ENCODE measurements around the gene NTRK3. TPM values are rescaled to one million over a fixed set of nuclear protein-coding genes. Genes with fewer than 3 reads are reported as not detected.

NTRK3 gene
- total RNA-seq, 6 experiments from 2014 or later = 0.35 to 0.75 (median 0.46) TPM

GRCh38 chr15:87907676-87908446 is 348.7 kb downstream of the NTRK3 start:
- no peak overlapping the region for H3K4me3 ChIP-seq
- no peak overlapping the region for H3K27ac ChIP-seq
- 42% methylated on average over 6 of the region's 8 CpGs for WGBS (ENCODE audit: insufficient coverage, low coverage, low lambda C conversion rate, missing lambda C conversion rate)
- TF ChIP-seq, protein P1, sequence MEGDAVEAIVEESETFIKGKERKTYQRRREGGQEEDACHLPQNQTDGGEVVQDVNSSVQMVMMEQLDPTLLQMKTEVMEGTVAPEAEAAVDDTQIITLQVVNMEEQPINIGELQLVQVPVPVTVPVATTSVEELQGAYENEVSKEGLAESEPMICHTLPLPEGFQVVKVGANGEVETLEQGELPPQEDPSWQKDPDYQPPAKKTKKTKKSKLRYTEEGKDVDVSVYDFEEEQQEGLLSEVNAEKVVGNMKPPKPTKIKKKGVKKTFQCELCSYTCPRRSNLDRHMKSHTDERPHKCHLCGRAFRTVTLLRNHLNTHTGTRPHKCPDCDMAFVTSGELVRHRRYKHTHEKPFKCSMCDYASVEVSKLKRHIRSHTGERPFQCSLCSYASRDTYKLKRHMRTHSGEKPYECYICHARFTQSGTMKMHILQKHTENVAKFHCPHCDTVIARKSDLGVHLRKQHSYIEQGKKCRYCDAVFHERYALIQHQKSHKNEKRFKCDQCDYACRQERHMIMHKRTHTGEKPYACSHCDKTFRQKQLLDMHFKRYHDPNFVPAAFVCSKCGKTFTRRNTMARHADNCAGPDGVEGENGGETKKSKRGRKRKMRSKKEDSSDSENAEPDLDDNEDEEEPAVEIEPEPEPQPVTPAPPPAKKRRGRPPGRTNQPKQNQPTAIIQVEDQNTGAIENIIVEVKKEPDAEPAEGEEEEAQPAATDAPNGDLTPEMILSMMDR (IDR thresholded peaks at IDR 0.05) = no peak
- no peak for TF ChIP-seq POLR2A (IDR thresholded peaks at IDR 0.05)
- no peaks in the 10 kb centered on the region for H3K9me3 ChIP-seq
- no peaks in the 10 kb centered on the region for H3K27me3 ChIP-seq
- H3K4me1 ChIP-seq = no peaks in the 10 kb centered on the region
- no peak for ATAC-seq
- intact Hi-C loops (cut with DNase I) = no loop called here
- no peak for DNase-seq
- no peaks in the 10 kb centered on the region for H3K36me3 ChIP-seq

- 38% methylated on average over 6 of the region's 6 CpGs for WGBS (ENCODE audit: insufficient coverage, low coverage, low lambda C conversion rate, missing lambda C conversion rate)
Observed at GRCh38 chr15:87906444-87906843, 350.1 kb downstream of the NTRK3 start.

GRCh38 chr15:87902772-87903426 is 353.6 kb downstream of the NTRK3 start:
- ATAC-seq (peak in 1 of 4 donors; percentile 32), DNase-seq (no peak)
- no peaks in the 10 kb centered on the region for H3K4me1 ChIP-seq
- no peaks in the 10 kb centered on the region for H3K9me3 ChIP-seq
- 52% methylated on average over 10 of the region's 10 CpGs for WGBS (ENCODE audit: insufficient coverage, low coverage, low lambda C conversion rate, missing lambda C conversion rate)
- H3K27ac ChIP-seq = no peak overlapping the region
- TF ChIP-seq POLR2A (IDR thresholded peaks at IDR 0.05) = no peak
- TF ChIP-seq, protein P1 (IDR thresholded peaks at IDR 0.05) = no peak
- H3K27me3 ChIP-seq = no peaks in the 10 kb centered on the region
- intact Hi-C loops (cut with DNase I) = no loop called here
- H3K4me3 ChIP-seq = no peak overlapping the region
- no peaks in the 10 kb centered on the region for H3K36me3 ChIP-seq

More at GRCh38 chr15:87906444-87906843, 350.1 kb downstream of the NTRK3 start:
- ATAC-seq (no peak), DNase-seq (no peak)
- intact Hi-C loops (cut with DNase I) = no loop called here
- no peaks in the 10 kb centered on the region for H3K9me3 ChIP-seq
- H3K36me3 ChIP-seq = no peaks in the 10 kb centered on the region
- no peaks in the 10 kb centered on the region for H3K4me1 ChIP-seq
- no peak for TF ChIP-seq POLR2A (IDR thresholded peaks at IDR 0.05)
- TF ChIP-seq, protein P1 (IDR thresholded peaks at IDR 0.05) = no peak
- H3K4me3 ChIP-seq = no peak overlapping the region
- H3K27ac ChIP-seq = no peak overlapping the region
- H3K27me3 ChIP-seq = no peaks in the 10 kb centered on the region

DNA sequence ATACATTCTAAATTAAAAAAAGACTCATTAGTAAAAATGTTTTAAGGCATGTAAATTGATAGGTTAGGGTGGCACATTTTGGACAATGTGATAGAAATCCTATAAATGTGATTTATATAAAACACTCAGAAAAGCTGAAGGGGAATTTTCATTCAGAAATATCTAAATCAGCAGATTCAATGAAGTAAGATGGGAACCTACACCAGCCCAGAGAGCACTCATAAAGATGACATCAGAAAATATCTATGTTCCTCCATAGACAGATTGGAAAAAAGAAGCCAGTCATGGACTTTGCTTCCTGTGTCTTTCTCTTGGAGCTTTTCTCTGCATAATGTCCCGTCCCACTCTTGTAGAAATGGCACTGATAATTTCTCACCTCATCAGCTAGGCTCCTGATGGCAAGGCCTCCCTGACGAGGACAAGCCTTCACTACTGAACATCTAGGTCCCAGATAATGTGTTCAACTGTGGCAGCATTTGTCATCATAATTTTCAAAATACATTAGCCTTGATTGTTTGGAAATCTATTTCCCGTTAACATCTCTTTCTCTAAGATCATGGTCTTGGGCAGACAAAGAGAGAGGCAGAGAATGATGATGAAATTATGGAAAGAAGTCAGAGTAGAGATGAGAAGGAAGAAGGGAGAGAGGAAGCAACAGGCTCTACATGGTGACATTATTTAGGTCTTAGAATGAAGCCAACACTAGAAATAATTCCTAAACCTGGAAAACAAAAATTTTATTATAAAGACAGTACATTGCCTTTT is 354.4 kb downstream of the NTRK3 start:
- no peaks in the 10 kb centered on the region for H3K27me3 ChIP-seq
- H3K9me3 ChIP-seq = no peaks in the 10 kb centered on the region
- TF ChIP-seq POLR2A (IDR thresholded peaks at IDR 0.05) = no peak
- TF ChIP-seq, protein P1 (IDR thresholded peaks at IDR 0.05) = no peak
- no peak overlapping the region for H3K27ac ChIP-seq
- H3K36me3 ChIP-seq = no peaks in the 10 kb centered on the region
- intact Hi-C loops (cut with DNase I) = no loop called here
- 19% methylated on average over 3 of the region's 3 CpGs for WGBS (ENCODE audit: insufficient coverage, low coverage, low lambda C conversion rate, missing lambda C conversion rate)
- ATAC-seq (no peak), DNase-seq (no peak)
- H3K4me3 ChIP-seq = no peak overlapping the region
- H3K4me1 ChIP-seq = no peaks in the 10 kb centered on the region
